Smooth muscle cell of the brain vasculature (primary cell): ENCODE results near the gene ZNF285.
A peak's percentile ranks its signal among the peaks of the same experiment; 100 is the strongest.
"Not testable (repeated sequence)": the region's sequence is repeated elsewhere in the genome, so short reads cannot be mapped to it uniquely, and the experiment has no call there.

Experiments used
- DNase-seq: peaks from one replicate; pipeline ENCODE4 v3.0.0-alpha.2; 2012; ENCODE audit warnings: low read depth, low spot score

The ZNF285 gene

GRCh38 chr19:44401139-44402115 lies at the start of gene ZNF285:
ZNF285 (minus strand) TSS chr19:44401608; CDS start chr19:44397213, 4,395 bp downstream.
- peak; percentile 85 for DNase-seq

GRCh38 chr19:44447916-44448674 lies 46.7 kb upstream of the ZNF285 start, which contains the start of gene ZNF229:
ZNF229 (minus strand) TSS chr19:44448472; CDS start chr19:44442847, 5,625 bp downstream.
- DNase-seq: peak; percentile 63

- no peak for DNase-seq
These were observed 37.0 kb upstream of the ZNF285 start for GRCh38 chr19:44438441-44438840.

GRCh38 chr19:44435441-44435840 lies 34.0 kb upstream of the ZNF285 start:
- DNase-seq: no peak

- DNase-seq: no peak
These were observed 29.5 kb upstream of the ZNF285 start for GRCh38 chr19:44430956-44431355.

GRCh38 chr19:44415553-44415952 lies 14.1 kb upstream of the ZNF285 start:
- DNase-seq: not testable (repeated sequence)

- DNase-seq: not testable (repeated sequence)
These were observed 12.1 kb downstream of the ZNF285 start for GRCh38 chr19:44389268-44389667.

GRCh38 chr19:44374789-44375188 lies 26.6 kb downstream of the ZNF285 start:
- no peak for DNase-seq

GRCh38 chr19:44371815-44372480 lies 29.5 kb downstream of the ZNF285 start:
- no peak for DNase-seq

GRCh38 chr19:44367024-44367423 lies 34.4 kb downstream of the ZNF285 start:
- DNase-seq: no peak

- peak; percentile 67 for DNase-seq
These were observed 44.9 kb downstream of the ZNF285 start, which contains the start of gene ZNF112 for GRCh38 chr19:44356383-44357111. ZNF112 (minus strand) TSS chr19:44356680; CDS start chr19:44340539, 16,141 bp downstream.

GRCh38 chr19:44346556-44346955 lies 54.9 kb downstream of the ZNF285 start:
- DNase-seq: no peak

GRCh38 chr19:44345959-44346358 lies 55.4 kb downstream of the ZNF285 start:
- no peak for DNase-seq

GRCh38 chr19:44344255-44344654 lies 57.2 kb downstream of the ZNF285 start:
- no peak for DNase-seq

GRCh38 chr19:44341794-44342193 lies 59.6 kb downstream of the ZNF285 start:
- DNase-seq: no peak

GRCh38 chr19:44334639-44335038 lies 66.8 kb downstream of the ZNF285 start:
- not testable (repeated sequence) for DNase-seq
